Measurements from ENCODE around the gene DNAH8.

DNA sequence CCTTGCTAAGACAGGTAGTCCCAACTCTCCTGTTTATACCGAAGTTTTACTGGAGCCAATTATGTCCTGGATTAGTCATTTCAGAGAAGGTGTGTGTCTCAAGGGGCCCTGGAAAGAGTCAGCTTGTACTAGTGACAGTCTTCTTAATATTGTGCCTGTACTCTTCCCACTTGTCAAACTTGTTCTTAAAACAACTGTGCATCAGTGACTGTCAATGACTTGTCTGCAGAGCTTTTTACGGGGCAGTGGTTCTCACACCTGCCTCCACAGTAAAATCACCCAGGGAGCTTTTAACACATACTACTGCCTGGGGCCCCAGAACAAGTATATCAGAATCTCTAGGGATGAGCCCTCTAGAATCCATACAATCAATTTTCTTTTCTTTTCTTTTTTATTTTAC lies 305.0 kb downstream of the DNAH8 start:
- TF ChIP-seq POLR2A (IDR thresholded peaks at IDR 0.05) (no peak), EP300 (IDR thresholded peaks at IDR 0.05) (no peak)
- TF ChIP-seq, protein P1, sequence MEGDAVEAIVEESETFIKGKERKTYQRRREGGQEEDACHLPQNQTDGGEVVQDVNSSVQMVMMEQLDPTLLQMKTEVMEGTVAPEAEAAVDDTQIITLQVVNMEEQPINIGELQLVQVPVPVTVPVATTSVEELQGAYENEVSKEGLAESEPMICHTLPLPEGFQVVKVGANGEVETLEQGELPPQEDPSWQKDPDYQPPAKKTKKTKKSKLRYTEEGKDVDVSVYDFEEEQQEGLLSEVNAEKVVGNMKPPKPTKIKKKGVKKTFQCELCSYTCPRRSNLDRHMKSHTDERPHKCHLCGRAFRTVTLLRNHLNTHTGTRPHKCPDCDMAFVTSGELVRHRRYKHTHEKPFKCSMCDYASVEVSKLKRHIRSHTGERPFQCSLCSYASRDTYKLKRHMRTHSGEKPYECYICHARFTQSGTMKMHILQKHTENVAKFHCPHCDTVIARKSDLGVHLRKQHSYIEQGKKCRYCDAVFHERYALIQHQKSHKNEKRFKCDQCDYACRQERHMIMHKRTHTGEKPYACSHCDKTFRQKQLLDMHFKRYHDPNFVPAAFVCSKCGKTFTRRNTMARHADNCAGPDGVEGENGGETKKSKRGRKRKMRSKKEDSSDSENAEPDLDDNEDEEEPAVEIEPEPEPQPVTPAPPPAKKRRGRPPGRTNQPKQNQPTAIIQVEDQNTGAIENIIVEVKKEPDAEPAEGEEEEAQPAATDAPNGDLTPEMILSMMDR (IDR thresholded peaks at IDR 0.05): no peak
